HG02588 (cell line): ENCODE measurements around the gene ARAP2.

Experiments used
- ATAC-seq: cut with Tn5 transposase; IDR thresholded peaks from one replicate; pipeline ENCODE4 v1.9.1; 2021; ENCODE audit warnings: mild to moderate bottlenecking, moderate library complexity; ENCODE audit not compliant: unreplicated experiment

The ARAP2 gene

GRCh38 chr4:36043901-36044300, 200.4 kb downstream of the ARAP2 start:
- ATAC-seq, result no peak

- no peak for ATAC-seq
These were observed 201.1 kb downstream of the ARAP2 start for GRCh38 chr4:36043241-36043640.

GRCh38 chr4:36042122-36042970, 202.0 kb downstream of the ARAP2 start:
- no peak for ATAC-seq

GRCh38 chr4:36041340-36041739, 203.0 kb downstream of the ARAP2 start:
- ATAC-seq, result no peak

GRCh38 chr4:36039026-36039425, 205.3 kb downstream of the ARAP2 start:
- ATAC-seq, result no peak

- ATAC-seq, result no peak
These were observed 205.8 kb downstream of the ARAP2 start for GRCh38 chr4:36038491-36038890.

GRCh38 chr4:36037127-36037526, 207.2 kb downstream of the ARAP2 start:
- ATAC-seq, result no peak

GRCh38 chr4:36029951-36030350, 214.4 kb downstream of the ARAP2 start:
- ATAC-seq, result no peak

- ATAC-seq, result no peak
These were observed 217.1 kb downstream of the ARAP2 start for GRCh38 chr4:36027203-36027602.

- no peak for ATAC-seq
These were observed 217.9 kb downstream of the ARAP2 start for GRCh38 chr4:36026348-36026880.

- no peak for ATAC-seq
These were observed 219.2 kb downstream of the ARAP2 start for GRCh38 chr4:36024901-36025660.

GRCh38 chr4:36020351-36020750, 224.0 kb downstream of the ARAP2 start:
- ATAC-seq, result no peak
